Measurements from ENCODE around the gene NFKBIL1.
"Not testable (repeated sequence)": the region's sequence is repeated elsewhere in the genome, so short reads cannot be mapped to it uniquely, and the experiment has no call there.

NFKBIL1 gene

GRCh38 chr6:31546958-31547726 lies at the start of gene NFKBIL1:
TSS of gene NFKBIL1 (plus strand) at chr6:31547608. CDS start at chr6:31547695, 87 bp downstream.
- peak within 1 kb of the TSS; percentile 61 for H3K4me3 ChIP-seq (replicated peaks; ENCODE audit: low read depth, low read length)
- peak; percentile 99 for DNase-seq (ENCODE audit: low read depth)
- TF ChIP-seq CTCF (IDR thresholded peaks at IDR 0.05; ENCODE audit: low read length, missing control alignments): no peak

GRCh38 chr6:31498748-31499147 lies 48.7 kb upstream of the NFKBIL1 start:
- TF ChIP-seq CTCF (IDR thresholded peaks at IDR 0.05; ENCODE audit: low read length, missing control alignments): no peak
- peak overlapping the region; percentile 70 for H3K4me3 ChIP-seq (replicated peaks; ENCODE audit: low read depth, low read length)
- DNase-seq (ENCODE audit: low read depth): no peak

- not testable (repeated sequence) for H3K4me3 ChIP-seq (replicated peaks; ENCODE audit: low read depth, low read length); DNase-seq (ENCODE audit: low read depth)
Observed at GRCh38 chr6:31499648-31500047, 47.8 kb upstream of the NFKBIL1 start.

DNA sequence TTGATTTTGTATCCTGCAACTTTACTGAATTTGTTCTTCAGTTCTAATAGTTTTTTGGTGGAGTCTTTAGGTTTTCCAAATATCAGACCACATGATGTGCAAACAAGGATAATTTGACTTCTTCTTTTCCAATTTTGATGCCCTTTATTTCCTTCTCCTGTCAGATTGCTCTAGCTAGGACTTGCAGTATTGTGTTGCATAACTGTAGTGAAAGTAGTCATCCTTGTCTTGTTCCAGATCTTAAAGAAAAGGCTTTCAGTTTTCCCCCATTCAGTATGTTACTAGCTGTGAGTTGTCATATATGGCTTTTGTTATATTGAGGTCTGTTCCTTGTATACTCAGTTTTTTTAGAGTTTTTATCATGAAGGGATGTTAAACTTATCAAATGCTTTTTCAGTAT lies 44.8 kb upstream of the NFKBIL1 start:
- TF ChIP-seq CTCF (IDR thresholded peaks at IDR 0.05; ENCODE audit: low read length, missing control alignments): no peak
- DNase-seq (ENCODE audit: low read depth): peak; percentile 25
- no peak overlapping the region for H3K4me3 ChIP-seq (replicated peaks; ENCODE audit: low read depth, low read length)

GRCh38 chr6:31509036-31509435 lies 38.4 kb upstream of the NFKBIL1 start:
- not testable (repeated sequence) for DNase-seq (ENCODE audit: low read depth); H3K4me3 ChIP-seq (replicated peaks; ENCODE audit: low read depth, low read length)

DNA sequence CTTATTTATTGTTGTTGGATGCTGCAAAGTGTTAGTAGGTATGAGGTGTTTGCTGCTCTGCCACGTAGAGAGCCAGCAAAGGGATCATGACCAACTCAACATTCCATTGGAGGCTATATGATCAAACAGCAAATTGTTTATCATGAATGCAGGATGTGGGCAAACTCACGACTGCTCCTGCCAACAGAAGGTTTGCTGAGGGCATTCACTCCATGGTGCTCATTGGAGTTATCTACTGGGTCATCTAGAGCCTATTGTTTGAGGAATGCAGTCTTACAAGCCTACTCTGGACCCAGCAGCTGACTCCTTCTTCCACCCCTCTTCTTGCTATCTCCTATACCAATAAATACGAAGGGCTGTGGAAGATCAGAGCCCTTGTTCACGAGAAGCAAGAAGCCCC lies 37.4 kb upstream of the NFKBIL1 start:
- DNase-seq (ENCODE audit: low read depth): no peak
- H3K4me3 ChIP-seq (replicated peaks; ENCODE audit: low read depth, low read length): no peak overlapping the region
- no peak for TF ChIP-seq CTCF (IDR thresholded peaks at IDR 0.05; ENCODE audit: low read length, missing control alignments)

- H3K4me3 ChIP-seq (replicated peaks; ENCODE audit: low read depth, low read length): no peak overlapping the region
- no peak for TF ChIP-seq CTCF (IDR thresholded peaks at IDR 0.05; ENCODE audit: low read length, missing control alignments)
- no peak for DNase-seq (ENCODE audit: low read depth)
Observed at GRCh38 chr6:31513456-31514165, 33.8 kb upstream of the NFKBIL1 start.

DNA sequence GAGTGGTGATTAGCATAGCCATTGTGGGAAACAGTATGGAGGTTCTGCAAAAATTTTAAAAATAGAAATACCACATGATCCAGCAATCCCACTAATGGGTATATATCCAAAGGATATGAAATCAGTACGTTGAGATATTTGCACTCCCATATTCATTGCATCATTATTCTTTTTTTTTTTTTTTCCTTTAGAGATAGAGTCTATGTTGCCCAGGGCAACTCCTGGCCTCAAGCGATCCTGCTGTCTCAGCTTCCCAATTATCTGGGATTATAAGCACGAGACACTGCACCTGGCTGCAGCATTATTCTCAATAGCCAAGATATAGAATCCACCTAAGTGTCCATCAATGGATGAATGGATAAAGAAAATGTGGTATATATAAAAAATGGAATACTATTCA lies 25.6 kb upstream of the NFKBIL1 start:
- TF ChIP-seq CTCF (IDR thresholded peaks at IDR 0.05; ENCODE audit: low read length, missing control alignments): no peak
- no peak overlapping the region for H3K4me3 ChIP-seq (replicated peaks; ENCODE audit: low read depth, low read length)
- DNase-seq (ENCODE audit: low read depth): no peak
